ENCODE results near the gene S1PR5.

S1PR5 gene

GRCh38 chr19:10520652-10521318 is 3.5 kb upstream of the S1PR5 start:
- no peak for DNase-seq (ENCODE audit: low read depth)
- TF ChIP-seq CTCF (conservative IDR thresholded peaks at IDR 0.05; ENCODE audit: low read length) = no peak
- H3K4me3 ChIP-seq (ENCODE audit: low read length) = no peak overlapping the region

- no peak overlapping the region for H3K4me3 ChIP-seq (ENCODE audit: low read length)
- TF ChIP-seq CTCF (conservative IDR thresholded peaks at IDR 0.05; ENCODE audit: low read length) = no peak
- no peak for DNase-seq (ENCODE audit: low read depth)
These were observed 2.2 kb upstream of the S1PR5 start for GRCh38 chr19:10519421-10519820.

- TF ChIP-seq CTCF (conservative IDR thresholded peaks at IDR 0.05; ENCODE audit: low read length) = no peak
- no peak overlapping the region for H3K4me3 ChIP-seq (ENCODE audit: low read length)
- DNase-seq (ENCODE audit: low read depth) = no peak
These were observed 1.5 kb upstream of the S1PR5 start for GRCh38 chr19:10518444-10519361.

- DNase-seq (ENCODE audit: low read depth) = peak; percentile 25
- peak overlapping the region; percentile 44 for H3K4me3 ChIP-seq (ENCODE audit: low read length)
- no peak for TF ChIP-seq CTCF (conservative IDR thresholded peaks at IDR 0.05; ENCODE audit: low read length)
These were observed 655 bp upstream of the S1PR5 start for GRCh38 chr19:10517760-10518443.

GRCh38 chr19:10516671-10517286 is 468 bp downstream of the S1PR5 start:
- peak; percentile 21 for DNase-seq (ENCODE audit: low read depth)
- peak overlapping the region; percentile 44 for H3K4me3 ChIP-seq (ENCODE audit: low read length)
- no peak for TF ChIP-seq CTCF (conservative IDR thresholded peaks at IDR 0.05; ENCODE audit: low read length)

GRCh38 chr19:10516064-10516385 is 1.2 kb downstream of the S1PR5 start:
- no peak for DNase-seq (ENCODE audit: low read depth)
- TF ChIP-seq CTCF (conservative IDR thresholded peaks at IDR 0.05; ENCODE audit: low read length) = no peak
- no peak overlapping the region for H3K4me3 ChIP-seq (ENCODE audit: low read length)
